NCI-H1105 (cell line): ENCODE data around the gene KCNMB2.
"Not testable (repeated sequence)": the region's sequence is repeated elsewhere in the genome, so short reads cannot be mapped to it uniquely, and the experiment has no call there.

Experiments used
- DNase-seq: peaks from one replicate; lab custom pipeline; 2025; lab: John Stamatoyannopoulos, UW

Gene KCNMB2

DNA sequence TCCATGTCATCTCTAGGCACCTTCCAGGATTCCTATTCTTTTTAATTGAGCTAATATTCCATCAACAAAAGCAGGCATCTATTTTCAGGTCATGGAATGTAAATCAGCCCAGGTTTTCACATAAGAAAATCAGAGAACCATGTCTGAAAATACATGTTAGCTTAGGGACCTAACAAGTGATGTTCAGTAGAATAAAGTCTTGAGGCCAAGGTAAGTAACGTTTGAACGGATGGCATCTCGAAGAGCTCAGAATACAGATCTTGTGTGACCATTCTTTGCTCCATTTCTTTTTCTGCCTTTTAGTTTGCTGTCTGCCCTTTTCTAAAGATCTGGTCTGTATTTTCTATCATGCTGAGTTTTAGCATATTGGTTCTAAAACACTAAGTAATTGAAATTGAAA, 16.5 kb upstream of the KCNMB2 start:
- no peak for DNase-seq

DNA sequence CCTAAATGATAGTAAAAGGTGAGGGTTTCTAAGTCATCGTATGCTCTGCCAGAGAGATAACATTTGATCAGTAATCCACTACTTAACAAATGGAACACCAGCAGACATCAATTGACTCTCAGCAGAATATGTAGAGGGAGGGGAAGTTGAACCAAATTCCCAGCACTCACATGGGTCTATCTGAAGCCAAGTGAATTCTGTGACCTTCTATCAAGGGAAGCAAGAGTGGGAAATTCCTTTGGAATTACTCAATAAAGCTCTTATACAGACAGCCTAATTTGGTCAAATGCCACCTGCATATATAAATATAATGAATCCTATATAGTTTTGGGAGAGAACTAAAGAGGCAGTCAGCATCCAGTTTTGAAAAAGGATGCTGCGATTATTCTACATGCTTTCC, 15.8 kb upstream of the KCNMB2 start:
- DNase-seq: no peak

DNA sequence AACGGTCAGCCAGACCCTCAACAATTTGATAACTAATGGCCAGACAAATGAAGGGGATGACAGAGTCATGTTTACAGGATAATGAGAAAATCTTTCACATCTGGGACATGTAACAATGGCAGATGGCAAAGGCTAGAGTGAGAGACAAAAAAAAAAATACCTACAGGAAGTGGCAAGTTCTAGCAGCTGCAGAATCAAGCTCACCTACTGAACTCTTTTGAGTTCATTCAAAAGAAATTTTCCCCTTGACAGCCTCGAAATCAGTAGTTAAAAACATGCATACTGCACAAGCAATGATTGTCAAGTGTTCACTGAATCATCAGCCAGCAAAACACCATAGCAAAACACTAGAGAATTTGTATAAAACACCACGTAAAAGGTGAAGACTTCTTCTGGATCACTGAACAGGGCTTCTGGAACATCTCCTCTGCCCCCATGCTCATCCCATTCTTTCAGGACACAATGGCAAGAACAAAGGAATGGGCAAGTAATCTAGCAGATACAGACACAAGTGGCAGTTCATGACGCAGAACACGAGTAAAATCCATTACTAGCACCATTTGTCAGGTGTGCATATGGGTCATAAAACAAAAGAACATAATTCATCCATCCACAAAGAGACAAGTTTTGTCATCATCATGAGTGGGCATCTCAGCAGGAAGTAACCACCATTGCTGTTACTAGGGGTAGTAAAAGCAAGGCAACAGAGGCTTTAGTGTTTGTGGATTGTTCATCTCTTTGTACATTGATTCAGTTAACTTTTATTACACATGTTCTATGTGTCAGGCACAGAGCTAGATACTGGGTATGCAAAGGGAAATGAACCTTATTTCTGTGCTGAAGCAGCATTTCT, 13.8 kb upstream of the KCNMB2 start:
- no peak for DNase-seq

DNA sequence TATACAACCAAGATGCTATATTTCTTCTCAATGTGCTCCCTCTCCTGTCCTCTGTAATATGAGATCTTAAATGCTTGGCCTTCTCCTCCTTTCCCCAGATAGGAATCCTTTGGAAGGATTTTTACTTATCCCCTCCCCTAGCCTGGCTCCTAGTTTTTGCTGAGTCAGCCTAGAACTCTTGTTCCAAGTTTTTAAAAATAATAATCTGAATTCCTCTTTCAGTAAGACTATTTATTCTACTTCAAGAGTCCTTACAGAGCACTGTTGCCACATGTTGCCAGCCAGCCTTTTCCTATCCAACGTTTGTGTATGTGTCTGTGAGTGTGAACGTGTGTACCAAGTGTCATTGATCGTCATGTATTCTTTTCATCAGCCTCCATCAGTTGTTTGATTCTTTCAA, 11.0 kb upstream of the KCNMB2 start:
- DNase-seq: no peak

DNA sequence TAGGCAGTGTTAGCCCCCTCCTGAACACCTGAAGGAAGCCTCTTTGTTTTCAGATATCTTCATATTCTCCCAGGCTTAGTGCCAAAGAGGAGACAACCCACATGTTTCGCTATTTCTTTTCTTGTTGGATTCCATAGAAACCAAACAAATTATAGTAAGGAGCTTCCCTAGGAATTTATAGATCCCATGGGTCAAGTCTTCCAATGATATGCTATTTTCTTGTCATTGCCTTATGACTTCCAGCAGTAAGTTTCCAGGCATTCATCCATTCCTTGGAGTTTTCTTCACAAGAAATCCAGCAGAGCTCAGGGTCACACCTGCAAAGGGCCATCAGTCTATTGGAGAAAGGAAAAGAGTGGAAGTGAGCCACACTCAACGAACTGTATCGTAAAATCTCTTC, 9.9 kb upstream of the KCNMB2 start:
- no peak for DNase-seq

DNA sequence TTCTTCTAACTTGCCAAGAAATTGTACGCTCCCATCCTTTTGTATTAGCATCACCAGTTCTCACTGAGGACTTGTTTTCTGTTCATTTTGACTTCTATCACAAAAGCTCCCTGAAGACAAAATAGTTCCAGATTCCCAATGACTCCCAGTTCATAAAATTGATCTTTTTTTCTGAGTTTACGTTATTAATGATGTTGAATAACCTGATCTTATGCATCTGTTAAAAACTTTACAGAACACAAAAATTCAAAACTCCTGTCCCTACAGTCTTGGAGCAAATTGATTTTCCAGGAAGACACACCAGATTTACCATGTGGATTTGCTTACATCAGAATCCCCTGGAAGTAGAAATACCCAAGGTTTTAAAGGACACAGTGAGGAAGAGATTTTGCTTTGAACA, 8.3 kb upstream of the KCNMB2 start:
- no peak for DNase-seq

DNA sequence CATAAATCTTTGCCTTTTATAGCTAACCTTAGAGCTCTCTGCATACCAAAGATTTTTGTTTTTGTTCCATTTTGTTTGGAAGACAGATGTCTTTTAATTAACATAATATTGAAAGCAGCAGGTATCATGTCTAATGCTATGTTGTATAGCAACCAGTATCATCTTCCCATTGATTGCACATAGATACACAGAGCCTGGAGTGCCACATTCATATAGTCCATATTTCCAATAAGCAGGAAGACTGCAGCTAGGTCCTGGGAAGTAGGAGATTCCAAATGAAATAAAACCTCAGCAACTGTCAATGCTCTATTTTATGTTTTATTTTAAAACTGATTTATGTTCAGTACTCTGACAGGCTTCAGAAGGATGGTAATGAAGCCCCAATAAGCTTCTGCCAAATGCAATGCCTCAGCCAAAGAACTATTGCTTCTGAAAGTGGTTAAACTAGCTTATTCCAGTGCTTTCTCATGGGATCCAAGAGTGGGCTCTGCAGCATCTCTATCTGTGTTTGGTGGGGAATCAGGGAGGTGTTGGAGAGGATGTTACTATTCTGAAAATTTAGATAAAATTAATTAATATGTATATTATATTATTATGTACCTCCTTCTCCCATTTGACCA, 6.5 kb upstream of the KCNMB2 start:
- DNase-seq: no peak

DNA sequence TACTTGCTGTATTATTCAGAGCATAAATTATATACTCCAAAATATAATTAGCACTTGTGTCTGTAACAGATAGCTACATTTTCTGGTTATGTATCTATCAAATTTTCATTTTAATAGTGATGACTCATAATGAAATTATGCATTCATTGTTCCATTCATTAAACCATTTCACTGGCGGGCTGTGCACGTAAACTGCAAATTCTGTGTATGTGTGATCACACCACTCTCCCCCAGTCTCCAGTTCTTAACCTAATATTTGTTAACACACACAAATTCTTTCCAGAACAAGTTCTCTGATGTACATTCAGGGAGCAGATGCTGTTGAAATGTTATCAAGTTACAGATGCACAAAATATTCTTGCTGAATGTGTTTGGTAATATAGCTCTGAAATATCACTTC, 3.8 kb upstream of the KCNMB2 start:
- no peak for DNase-seq

DNA sequence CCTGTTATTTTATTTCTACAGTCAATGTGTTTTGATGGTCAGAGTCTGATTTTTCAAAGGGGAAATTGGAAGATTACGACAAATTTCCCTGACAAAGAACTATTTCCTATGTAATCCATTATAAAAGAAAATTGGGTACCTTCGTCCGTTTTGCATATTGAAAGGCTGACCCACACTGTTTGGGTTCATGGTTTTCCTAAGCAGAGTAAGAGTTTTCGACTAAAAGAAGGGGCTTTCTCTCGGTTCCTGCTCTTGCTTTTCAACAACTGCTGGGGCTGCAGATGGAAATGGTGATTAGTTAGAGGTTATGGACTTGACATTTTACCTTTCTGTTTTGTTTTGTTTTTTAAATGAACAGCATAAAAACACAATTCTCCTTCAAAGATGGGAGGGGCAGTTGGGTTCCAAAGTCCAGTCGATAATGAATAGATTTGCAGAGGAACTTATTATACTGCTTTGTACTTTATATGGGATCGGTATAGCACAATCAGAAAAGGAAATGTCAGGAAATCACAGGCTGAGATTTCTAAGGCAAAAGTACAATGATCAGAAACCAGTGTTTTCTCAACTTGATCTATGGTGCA, 978 bp downstream of the KCNMB2 start:
- DNase-seq: no peak

DNA sequence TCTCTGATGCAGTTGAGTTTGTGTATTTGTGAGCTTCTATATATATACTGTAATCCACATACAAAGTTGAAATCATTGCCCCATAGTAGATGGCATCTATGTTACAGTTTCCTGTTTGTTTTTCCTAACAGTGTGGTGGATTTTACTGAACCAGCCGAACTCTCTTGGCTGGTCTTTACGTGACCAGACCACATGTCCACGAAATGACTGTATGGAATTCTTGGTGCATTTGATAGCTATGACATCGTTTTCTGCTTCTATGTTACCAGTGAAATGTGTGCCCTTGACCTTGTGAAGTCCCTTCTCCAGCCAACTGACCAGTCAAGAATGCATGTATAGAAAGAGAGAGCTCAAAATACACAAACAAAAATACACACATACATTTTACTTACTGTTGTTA, 1.8 kb downstream of the KCNMB2 start:
- DNase-seq: no peak

DNA sequence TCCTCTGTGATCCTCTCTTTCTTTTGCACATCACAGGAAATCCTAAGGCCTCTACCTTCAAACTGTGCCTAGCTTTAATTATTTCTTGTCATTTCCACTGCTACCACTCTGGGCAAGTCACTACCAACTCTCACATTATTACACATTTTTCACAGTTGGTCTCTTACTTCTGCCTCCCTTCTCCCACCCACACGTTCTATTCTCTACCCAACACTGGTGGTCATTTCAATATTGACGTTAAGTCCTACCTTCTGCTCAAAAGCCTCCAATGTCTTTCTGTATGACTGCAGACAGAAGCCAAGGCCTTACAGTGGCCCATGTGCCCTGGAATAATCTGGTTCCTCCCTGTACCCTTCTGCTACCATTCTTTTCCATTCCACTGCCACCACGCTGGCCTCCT, 3.9 kb downstream of the KCNMB2 start:
- DNase-seq: no peak

DNA sequence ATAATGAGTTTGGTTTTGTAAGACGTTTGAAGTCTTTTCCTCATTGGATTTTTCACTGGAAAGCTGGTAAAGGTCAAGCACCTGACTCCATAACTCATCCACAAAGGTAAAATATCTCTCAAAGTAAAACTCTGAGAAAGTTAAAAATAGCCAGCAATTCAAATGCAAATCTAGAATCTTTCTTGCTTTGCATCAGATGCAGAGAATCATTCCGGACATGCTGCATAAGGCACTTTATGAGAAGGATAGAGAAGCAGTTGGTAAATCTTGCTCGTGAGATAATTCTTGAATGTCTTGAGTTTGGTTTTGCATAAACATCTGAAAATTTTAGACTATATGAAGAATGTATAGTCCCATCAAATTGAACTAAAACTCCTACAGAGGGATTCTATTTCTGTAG, 9.1 kb downstream of the KCNMB2 start:
- DNase-seq: no peak

DNA sequence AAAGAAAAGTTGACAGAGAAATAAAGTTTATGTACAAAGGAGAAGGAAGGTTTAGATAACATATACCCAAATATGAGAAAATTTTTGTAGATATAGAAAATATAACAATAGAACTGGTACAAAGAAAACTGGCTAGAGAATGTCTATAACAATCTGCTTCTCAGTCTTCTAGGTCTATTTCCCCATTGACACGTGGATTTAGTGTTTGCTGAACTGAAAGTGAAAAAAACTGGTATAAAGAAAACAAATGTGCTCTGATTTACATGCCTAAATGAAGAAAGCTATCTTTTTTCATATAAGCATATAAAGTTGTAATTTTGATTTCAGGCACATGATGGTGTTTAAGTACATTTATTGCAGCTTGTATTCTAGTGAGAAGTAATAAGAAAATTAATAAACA, 9.8 kb downstream of the KCNMB2 start:
- no peak for DNase-seq

DNA sequence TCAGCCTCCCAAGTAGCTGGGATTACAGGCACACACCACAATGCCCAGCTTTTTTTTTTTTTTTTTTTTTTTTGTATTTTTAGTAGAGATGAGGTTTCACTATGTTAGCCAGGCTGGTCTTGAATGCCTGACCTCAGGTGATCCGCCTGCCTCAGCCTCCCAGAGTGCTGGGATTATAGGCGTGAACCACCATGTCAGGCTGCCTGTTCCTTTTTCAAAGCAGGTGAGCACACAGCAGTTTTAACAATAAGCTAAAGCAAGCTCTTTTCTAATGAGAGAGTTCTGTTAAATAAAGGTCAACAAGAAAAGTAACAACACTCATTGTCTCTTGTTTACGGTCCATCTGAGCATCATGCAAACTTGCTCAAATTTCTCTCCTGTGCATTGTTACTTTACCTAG, 13.2 kb downstream of the KCNMB2 start:
- not testable (repeated sequence) for DNase-seq

DNA sequence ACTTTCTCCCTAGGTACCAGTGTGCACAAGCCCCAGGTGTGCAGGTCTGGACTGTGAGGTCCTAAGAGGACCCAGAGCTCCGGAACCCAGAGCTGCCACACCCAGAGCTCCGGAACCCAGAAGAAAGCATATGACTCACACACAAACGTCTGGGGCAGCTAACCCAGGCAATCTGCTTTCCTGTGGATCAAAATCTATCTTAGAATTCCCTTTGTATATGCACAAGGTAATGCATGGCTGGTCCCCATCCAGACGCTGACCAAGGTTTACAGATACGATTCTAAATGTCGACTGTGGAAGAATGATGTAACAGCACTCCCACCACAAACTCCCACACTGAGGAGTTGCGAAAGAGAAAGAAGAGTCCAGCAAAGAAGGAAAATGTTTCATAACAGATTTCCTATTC, 15.7 kb downstream of the KCNMB2 start:
- DNase-seq: no peak

DNA sequence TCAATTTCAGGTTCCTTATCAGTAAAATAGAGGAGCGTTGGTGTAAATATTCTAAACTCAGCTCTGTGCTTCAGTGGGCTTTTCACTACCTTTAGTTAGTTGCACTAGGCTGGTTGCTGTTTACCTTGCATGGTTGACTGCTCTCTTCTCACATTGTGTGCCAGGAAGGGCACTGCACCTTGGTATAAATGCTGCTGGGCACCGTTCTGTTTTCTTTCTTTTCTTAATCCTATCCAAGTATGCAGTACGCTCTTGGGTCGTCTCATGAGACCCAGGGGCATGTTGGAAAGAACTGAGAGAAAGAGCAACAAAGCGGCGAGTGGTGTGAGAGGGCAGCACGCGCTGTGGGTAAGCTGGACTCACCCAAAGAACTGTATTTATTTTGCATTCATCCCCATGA, 22.4 kb downstream of the KCNMB2 start:
- DNase-seq: peak; percentile 77

DNA sequence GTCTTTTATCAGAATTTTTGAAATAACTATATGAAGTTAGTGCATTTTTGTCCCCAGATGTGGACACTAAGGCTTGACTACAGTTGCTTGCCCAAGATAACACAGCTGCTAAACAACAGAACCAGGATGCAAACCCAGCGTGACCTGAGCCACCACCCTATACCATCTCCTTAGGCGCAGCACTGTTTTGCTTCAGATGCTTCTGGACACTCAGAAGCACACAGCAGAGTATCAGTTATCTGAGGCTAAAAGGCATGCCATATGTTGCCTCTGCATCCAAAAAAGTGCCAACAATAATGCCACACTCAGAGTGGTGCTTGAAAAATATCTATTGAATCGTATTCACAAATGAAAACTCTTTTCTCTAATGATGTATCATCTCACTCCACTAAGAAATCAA, 24.5 kb downstream of the KCNMB2 start:
- DNase-seq: no peak

DNA sequence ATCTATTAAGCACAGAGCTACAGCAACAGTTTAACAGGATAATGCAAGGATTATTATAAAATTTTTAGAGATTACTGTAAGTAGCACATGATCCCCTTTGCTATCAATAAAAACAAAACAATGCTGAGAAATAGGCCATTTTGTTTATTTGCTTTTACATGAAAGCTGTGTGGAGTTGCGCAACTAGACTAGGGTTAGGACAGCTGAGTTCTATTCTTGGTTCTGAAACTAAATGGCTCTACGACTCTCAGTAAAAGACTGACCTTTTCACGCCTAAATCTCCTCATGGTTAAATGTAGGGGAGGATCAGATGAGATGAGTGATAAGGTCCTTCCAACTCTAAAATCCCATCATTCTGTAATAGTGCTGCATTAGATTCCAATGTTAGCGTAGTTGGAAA, 25.0 kb downstream of the KCNMB2 start:
- no peak for DNase-seq

DNA sequence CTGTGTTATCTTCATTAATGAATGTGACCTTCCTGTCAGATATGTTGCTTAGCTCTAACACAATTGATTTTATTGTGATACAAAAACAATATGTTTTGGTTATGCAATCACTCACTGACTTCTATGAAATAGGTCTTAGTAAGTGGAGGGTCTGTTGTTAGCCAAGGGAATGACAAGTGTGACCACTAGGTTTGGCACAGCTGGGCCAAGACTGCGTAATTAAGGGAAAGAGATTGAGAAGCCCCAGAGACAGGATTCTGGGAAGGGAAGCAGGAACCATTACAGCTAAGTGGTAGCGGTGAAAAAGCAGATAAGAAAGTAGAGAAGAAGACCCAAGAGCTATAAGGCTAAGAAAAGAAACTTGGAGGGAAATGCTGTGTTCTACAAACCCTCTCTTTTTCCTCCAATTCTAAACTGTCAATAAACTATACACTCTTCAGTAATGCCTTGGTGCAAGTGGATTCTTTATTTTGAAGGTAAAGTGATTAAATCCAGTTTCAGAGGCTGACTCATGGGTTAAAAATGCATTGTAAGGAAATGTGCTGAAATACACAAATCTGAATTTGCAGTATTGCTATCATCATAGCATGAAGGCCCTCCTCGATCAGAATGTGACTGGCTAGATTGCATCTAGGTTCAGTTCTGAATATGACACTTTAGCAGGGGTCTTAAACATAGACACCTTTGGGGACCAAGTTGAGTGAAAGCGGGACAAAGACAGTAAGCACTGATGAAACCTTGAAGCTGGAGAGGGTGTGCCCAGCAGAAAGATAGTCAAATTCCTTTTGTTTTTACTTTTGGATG, 26.1 kb downstream of the KCNMB2 start:
- DNase-seq: no peak

DNA sequence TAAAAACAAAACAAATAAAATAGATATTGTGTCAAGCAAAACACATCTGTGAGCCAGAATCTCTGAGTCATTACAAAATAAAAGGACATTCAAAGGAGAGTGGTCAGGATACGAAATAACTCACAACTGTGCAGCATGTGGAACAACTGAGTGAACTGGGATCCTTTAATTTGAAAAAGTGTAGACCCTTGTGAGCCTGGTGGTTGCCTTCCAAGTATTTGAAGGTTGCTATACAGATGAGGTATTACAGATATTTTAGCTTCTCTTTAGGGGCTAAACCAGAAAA, 26.7 kb downstream of the KCNMB2 start:
- no peak for DNase-seq

DNA sequence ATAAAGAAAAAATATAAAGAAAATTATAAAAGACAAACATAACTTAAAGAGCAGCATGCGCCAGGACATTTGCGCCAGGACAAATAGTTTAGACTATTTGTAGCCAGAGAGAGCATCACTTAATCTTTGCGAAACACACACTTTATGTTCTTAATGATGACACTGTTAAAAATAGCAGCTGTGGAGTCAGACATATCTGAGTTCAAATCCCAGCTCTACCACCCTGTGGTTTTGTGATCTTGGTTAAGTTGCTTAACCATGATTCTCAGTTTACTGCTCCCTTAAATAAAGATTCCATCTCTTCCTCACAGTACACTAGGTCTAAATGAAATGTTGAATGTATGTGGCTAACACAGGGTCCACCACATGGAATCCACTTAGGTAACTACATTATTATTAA, 31.4 kb downstream of the KCNMB2 start:
- DNase-seq: no peak

DNA sequence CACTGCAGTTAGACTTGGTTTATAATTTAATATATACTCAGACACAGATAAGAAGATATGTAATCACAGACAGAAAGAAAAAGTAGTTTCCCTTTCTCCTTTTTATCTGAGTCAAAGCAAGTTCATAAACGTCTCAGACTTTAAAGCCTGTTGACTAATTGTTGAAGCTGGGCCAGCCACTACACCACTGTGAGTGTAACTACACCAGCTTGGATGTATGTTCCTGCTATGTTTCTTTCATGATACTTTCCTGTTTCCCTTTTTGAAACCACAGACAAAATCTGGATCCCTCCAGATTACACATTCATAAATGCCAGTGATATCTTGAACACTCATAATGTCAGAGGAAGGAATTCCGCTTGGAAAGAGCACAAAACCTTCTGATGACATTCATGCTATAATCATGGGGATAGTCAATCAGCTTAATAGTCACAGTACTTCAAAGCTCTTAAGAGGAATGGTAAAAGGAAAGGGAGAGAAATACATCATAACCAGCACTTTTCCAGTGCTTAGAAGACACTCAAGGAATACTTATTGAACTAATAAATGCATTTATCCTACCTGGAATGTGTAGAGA, 32.0 kb downstream of the KCNMB2 start:
- DNase-seq: no peak

DNA sequence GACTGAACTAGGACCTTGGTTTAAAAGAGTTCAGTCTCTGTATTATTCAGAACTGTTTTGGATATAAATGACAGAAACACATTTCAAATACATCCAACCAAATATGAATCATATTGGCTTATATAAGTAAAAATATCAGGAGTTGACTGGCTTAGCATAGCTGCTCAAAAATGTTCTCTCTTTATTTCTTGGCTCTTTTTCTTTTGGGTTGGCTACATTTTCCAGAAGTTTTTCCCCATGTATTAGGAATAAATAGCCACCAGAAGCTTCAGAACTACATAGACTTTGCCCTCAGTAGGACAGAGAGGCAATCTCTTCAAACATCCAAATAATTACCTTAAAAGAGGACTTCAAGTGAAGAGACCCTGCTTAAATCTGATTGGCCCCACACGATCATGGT, 32.7 kb downstream of the KCNMB2 start:
- DNase-seq: no peak
